MM.1S (cell line): ENCODE results near the gene PCED1B.

ENCODE experiments used
- DNase-seq: peaks from one replicate; pipeline ENCODE4 v3.0.0-alpha.2; 2015
- H2AFZ ChIP-seq: fragments of 300-600 bp; sonication (generic); 2 replicates; pipeline ENCODE4 v1.6.0; 2016; ENCODE audit warnings: antibody characterized with exemption, low read length
- H3F3A ChIP-seq: fragments of 300-600 bp; sonication (generic); 2 replicates; pipeline ENCODE4 v1.6.1; 2016; ENCODE audit warnings: mild to moderate bottlenecking, antibody characterized with exemption, low read length, moderate library complexity, mixed read lengths; ENCODE audit not compliant: insufficient read depth
- H3K27ac ChIP-seq: fragments of 300-600 bp; sonication (generic); 2 replicates; pipeline ENCODE4 v1.5.1; 2016; ENCODE audit warnings: mild to moderate bottlenecking, low read length
- H3K27me3 ChIP-seq: fragments of 300-600 bp; sonication (generic); replicated peaks from 2 replicates; pipeline ENCODE4 v1.6.0; 2016; ENCODE audit warnings: low read length; ENCODE audit not compliant: insufficient read depth
- H3K36me3 ChIP-seq: fragments of 300-600 bp; sonication (generic); replicated peaks from 2 replicates; pipeline ENCODE4 v1.6.1; 2016; ENCODE audit warnings: mild to moderate bottlenecking, low read length, mixed read lengths; ENCODE audit not compliant: insufficient read depth
- H3K4me1 ChIP-seq: fragments of 300-600 bp; sonication (generic); 2 replicates; pipeline ENCODE4 v1.6.1; 2016; ENCODE audit warnings: low read length, mixed read lengths
- H3K4me2 ChIP-seq: fragments of 300-600 bp; sonication (generic); 2 replicates; pipeline ENCODE4 v1.6.0; 2016; ENCODE audit warnings: low read depth, low read length
- H3K4me3 ChIP-seq: fragments of 300-600 bp; sonication (generic); 2 replicates; pipeline ENCODE4 v1.5.1; 2016; ENCODE audit warnings: low read length, mixed read lengths
- H3K79me2 ChIP-seq: fragments of 300-600 bp; sonication (generic); 2 replicates; pipeline ENCODE4 v1.6.1; 2016; ENCODE audit warnings: mixed run types, low read length, mixed read lengths
- H3K9ac ChIP-seq: fragments of 300-600 bp; sonication (generic); 2 replicates; pipeline ENCODE4 v1.6.1; 2016; ENCODE audit warnings: low read length, mixed read lengths
- H3K9me2 ChIP-seq: fragments of 300-600 bp; sonication (generic); replicated peaks from 2 replicates; pipeline ENCODE4 v1.6.1; 2016; ENCODE audit warnings: mild to moderate bottlenecking, low read length, mixed read lengths; ENCODE audit not compliant: insufficient read depth
- H3K9me3 ChIP-seq: fragments of 300-600 bp; sonication (generic); replicated peaks from 2 replicates; pipeline ENCODE4 v1.6.1; 2016; ENCODE audit warnings: mild to moderate bottlenecking, low read length, mixed read lengths; ENCODE audit not compliant: insufficient read depth
- H4K20me1 ChIP-seq: fragments of 300-600 bp; sonication (generic); 2 replicates; pipeline ENCODE4 v1.6.1; 2016; ENCODE audit warnings: mild to moderate bottlenecking, low read length, moderate library complexity, mixed read lengths; ENCODE audit not compliant: insufficient read depth
- CTCF ChIP-seq: fragments of 300-600 bp; sonication (generic); IDR thresholded peaks from 2 replicates; pipeline ENCODE4 v1.5.1; 2016; ENCODE audit warnings: antibody characterized with exemption, low read length, mixed read lengths
- EZH2 ChIP-seq: fragments of 300-600 bp; sonication (generic); optimal IDR thresholded peaks from 2 replicates; pipeline ENCODE3; 2017; ENCODE audit warnings: low read depth, mild to moderate bottlenecking, antibody characterized with exemption, low read length, mixed read lengths
- EZH2phosphoT487 ChIP-seq: fragments of 300-600 bp; sonication (generic); IDR thresholded peaks from 2 replicates; pipeline ENCODE4 v1.6.1; 2018; ENCODE audit warnings: antibody characterized with exemption, low read length

Gene PCED1B

DNA sequence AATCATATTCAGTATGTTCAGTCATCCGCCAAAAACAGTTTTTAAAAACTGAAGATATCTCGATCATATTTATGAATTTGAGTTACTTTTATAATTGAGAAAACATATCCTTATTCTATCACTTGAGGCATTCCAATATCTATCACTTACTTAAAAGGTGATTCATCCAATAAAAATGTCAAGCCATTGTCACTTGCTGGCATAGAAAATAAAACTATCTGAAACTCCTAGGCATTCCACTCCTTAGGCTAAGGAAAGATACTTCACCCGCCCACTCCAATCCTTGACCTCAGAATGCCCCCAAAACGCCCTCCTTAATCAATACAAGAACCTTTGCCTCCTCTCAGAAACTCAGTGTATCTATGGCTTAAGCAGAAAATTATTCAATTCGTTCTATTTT is 51.6 kb downstream of the PCED1B start:
- H2AFZ ChIP-seq: no peak overlapping the region
- H3K4me2 ChIP-seq: no peak overlapping the region
- H4K20me1 ChIP-seq: no peaks in the 10 kb centered on the region
- no peak for DNase-seq
- H3K9me2 ChIP-seq: no peaks in the 10 kb centered on the region
- TF ChIP-seq EZH2 (no peak), CTCF (no peak), EZH2phosphoT487 (no peak)
- H3K79me2 ChIP-seq: no peaks in the 10 kb centered on the region
- no peak overlapping the region for H3K4me3 ChIP-seq
- H3K36me3 ChIP-seq: no peaks in the 10 kb centered on the region
- no peaks in the 10 kb centered on the region for H3K4me1 ChIP-seq
- no peaks in the 10 kb centered on the region for H3K9me3 ChIP-seq
- no peak overlapping the region for H3K27ac ChIP-seq
- no peaks in the 10 kb centered on the region for H3F3A ChIP-seq
- H3K27me3 ChIP-seq: no peaks in the 10 kb centered on the region
- no peak overlapping the region for H3K9ac ChIP-seq

DNA sequence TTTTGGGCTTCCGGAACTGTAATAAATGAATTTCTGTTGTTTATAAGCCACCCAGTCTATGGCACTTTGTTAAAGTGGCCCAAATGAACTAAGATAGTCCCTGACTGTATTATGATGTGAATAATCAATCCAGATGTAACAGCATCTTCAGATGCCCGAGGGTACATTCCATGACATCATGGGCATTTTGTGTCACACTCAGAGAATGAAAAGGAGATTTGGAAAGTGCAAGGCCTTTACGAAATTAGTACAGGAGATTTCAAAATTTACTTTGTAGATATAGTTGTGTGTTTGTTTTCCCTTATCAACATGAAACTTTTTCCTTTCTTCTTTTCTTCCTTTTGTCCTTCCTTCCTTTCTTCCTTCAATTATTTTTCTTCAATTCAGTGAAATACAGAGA is 54.6 kb downstream of the PCED1B start:
- no peak for DNase-seq
- no peak overlapping the region for H3K27ac ChIP-seq
- TF ChIP-seq EZH2 (no peak), CTCF (no peak), EZH2phosphoT487 (no peak)
- no peak overlapping the region for H2AFZ ChIP-seq
- no peak overlapping the region for H3K4me3 ChIP-seq
- no peaks in the 10 kb centered on the region for H3K4me1 ChIP-seq
- no peaks in the 10 kb centered on the region for H4K20me1 ChIP-seq
- H3K9me3 ChIP-seq: no peaks in the 10 kb centered on the region
- H3K9ac ChIP-seq: no peak overlapping the region
- no peaks in the 10 kb centered on the region for H3K36me3 ChIP-seq
- no peaks in the 10 kb centered on the region for H3K79me2 ChIP-seq
- H3F3A ChIP-seq: no peaks in the 10 kb centered on the region
- H3K9me2 ChIP-seq: no peaks in the 10 kb centered on the region
- H3K4me2 ChIP-seq: no peak overlapping the region
- no peaks in the 10 kb centered on the region for H3K27me3 ChIP-seq

GRCh38 chr12:47135578-47135977 is 56.2 kb downstream of the PCED1B start:
- Histone ChIP-seq H3K4me2 (no peak overlapping the region), H3K79me2 (no peaks in the 10 kb centered on the region), H3K27ac (no peak overlapping the region), H3K4me1 (no peaks in the 10 kb centered on the region), H3F3A (no peaks in the 10 kb centered on the region), H3K9me3 (no peaks in the 10 kb centered on the region), H3K9me2 (no peaks in the 10 kb centered on the region), H4K20me1 (no peaks in the 10 kb centered on the region), H3K36me3 (no peaks in the 10 kb centered on the region), H3K9ac (no peak overlapping the region), H3K4me3 (no peak overlapping the region), H3K27me3 (no peaks in the 10 kb centered on the region), H2AFZ (no peak overlapping the region)
- DNase-seq: no peak
- TF ChIP-seq EZH2: no peak
- no peak for TF ChIP-seq CTCF
- TF ChIP-seq EZH2phosphoT487: no peak
